SK-N-SH (cell line): ENCODE data around the gene RAPGEF3. TPM values are rescaled to one million over a fixed set of nuclear protein-coding genes. Genes with fewer than 3 reads are reported as not detected.

ENCODE experiments used
- CTCF ChIA-PET: fragments of 300-600, 350-600 bp; formaldehyde crosslinking; extraction: SDS; loops from one replicate; lab custom pipeline; 2021; lab: Yijun Ruan, JAX
- POLR2A ChIA-PET: fragments of 350-600 bp; sonication (Branson Sonifier 250); formaldehyde crosslinking; extraction: SDS; loops from one replicate; lab custom pipeline; 2020; ENCODE audit warnings: antibody characterized with exemption, inconsistent platforms; lab: Yijun Ruan, JAX
- DNase-seq: peaks from one replicate; pipeline ENCODE4 v3.0.0; 2012
- H2AFZ ChIP-seq: fragments of 200-600 bp; sonication (generic); 2 replicates; pipeline ENCODE4 v1.8.1; 2016; ENCODE audit warnings: antibody characterized with exemption, mild to moderate bottlenecking, low read depth
- H3F3A ChIP-seq: fragments of 200-600 bp; sonication (generic); replicated peaks from 2 replicates; pipeline ENCODE3; 2016; ENCODE audit warnings: antibody characterized with exemption, mild to moderate bottlenecking; ENCODE audit not compliant: insufficient read depth
- H3K27ac ChIP-seq, 2 experiments: fragments of 200-500 bp in 1 of 2; fragments of 200-600 bp in 1 of 2; sonication (Bioruptor generic) in 1 of 2; sonication (generic), shearing (Covaris generic) in 1 of 2; 2 replicates each; pipeline versions ENCODE4 v1.5.1 to v1.6.1; 2014 to 2016; ENCODE audit warnings: low read depth in 2 of 2, inconsistent platforms in 1 of 2, low read length in 1 of 2, mild to moderate bottlenecking in 1 of 2, mixed read lengths in 1 of 2
- H3K27me3 ChIP-seq: fragments of 200-600 bp; sonication (generic), shearing (Covaris generic); 2 replicates; pipeline ENCODE4 v1.6.1; 2016; ENCODE audit warnings: mixed run types; ENCODE audit not compliant: insufficient read depth
- H3K36me3 ChIP-seq, 2 experiments: fragments of 200-500 bp in 1 of 2; fragments of 200-600 bp in 1 of 2; sonication (Bioruptor generic) in 1 of 2; sonication (generic) in 1 of 2; replicated peaks in 1 of 2; 2 replicates each; pipeline versions ENCODE3 to v1.5.1; 2014 to 2016; ENCODE audit warnings: low read length in 1 of 2, mild to moderate bottlenecking in 1 of 2; ENCODE audit not compliant: insufficient read depth in 2 of 2, control insufficient read depth in 1 of 2
- H3K4me1 ChIP-seq, 2 experiments: fragments of 200-500 bp in 1 of 2; fragments of 200-600 bp in 1 of 2; sonication (Bioruptor generic) in 1 of 2; sonication (generic), shearing (Covaris generic) in 1 of 2; 2 replicates each; pipeline versions ENCODE4 v1.5.1 to v1.6.1; 2014 to 2016; ENCODE audit warnings: low read depth in 1 of 2, low read length in 1 of 2, mixed run types in 1 of 2; ENCODE audit not compliant: insufficient read depth in 2 of 2, control insufficient read depth in 1 of 2
- H3K4me2 ChIP-seq: fragments of 200-600 bp; sonication (generic), shearing (Covaris generic); 2 replicates; pipeline ENCODE4 v1.6.1; 2017; ENCODE audit warnings: mixed run types
- H3K4me3 ChIP-seq, 2 experiments: fragments of 200-500 bp in 1 of 2; fragments of 200-600 bp in 1 of 2; sonication (Bioruptor generic) in 1 of 2; sonication (generic), shearing (Covaris generic) in 1 of 2; 2 replicates each; pipeline versions ENCODE4 v1.5.1 to v1.8.1; 2014 to 2016; ENCODE audit warnings: low read depth in 2 of 2, inconsistent platforms in 1 of 2, low read length in 1 of 2, mild to moderate bottlenecking in 1 of 2, mixed read lengths in 1 of 2, moderate library complexity in 1 of 2
- H3K79me2 ChIP-seq: fragments of 200-600 bp; sonication (generic); 2 replicates; pipeline ENCODE4 v1.8.1; 2017; ENCODE audit warnings: mild to moderate bottlenecking; ENCODE audit not compliant: insufficient read depth
- H3K9ac ChIP-seq: fragments of 200-600 bp; sonication (generic); 2 replicates; pipeline ENCODE4 v1.6.1; 2017; ENCODE audit warnings: mixed run types
- H3K9me2 ChIP-seq: fragments of 200-600 bp; sonication (generic); 2 replicates; pipeline ENCODE4 v1.6.1; 2017; ENCODE audit warnings: mixed run types
- H3K9me3 ChIP-seq: fragments of 200-600 bp; sonication (generic); 2 replicates; pipeline ENCODE4 v1.6.1; 2017; ENCODE audit warnings: mixed run types, mild to moderate bottlenecking, moderate library complexity
- H4K20me1 ChIP-seq: fragments of 200-600 bp; sonication (generic); 2 replicates; pipeline ENCODE4 v1.6.1; 2017; ENCODE audit warnings: mild to moderate bottlenecking, mixed run types; ENCODE audit not compliant: insufficient read depth
- ELF1 ChIP-seq: IDR thresholded peaks from 2 replicates; pipeline ENCODE4 v1.4.0; 2012
- EP300 ChIP-seq, 2 experiments: IDR thresholded peaks; 2 replicates each; pipeline versions ENCODE4 v1.4.0 to v1.6.1; 2012; ENCODE audit warnings: borderline replicate concordance in 1 of 2, low read depth in 1 of 2, low read length in 1 of 2
- EZH2phosphoT487 ChIP-seq: fragments of 200-600 bp; sonication (generic); IDR thresholded peaks from 2 replicates; pipeline ENCODE4 v1.6.1; 2017; ENCODE audit warnings: low read depth, mixed run types, mild to moderate bottlenecking, antibody characterized with exemption, moderate library complexity, borderline replicate concordance
- FOSL2 ChIP-seq: IDR thresholded peaks from 2 replicates; pipeline ENCODE4 v1.4.0; 2012; ENCODE audit warnings: low read depth, mild to moderate bottlenecking, moderate library complexity, borderline replicate concordance
- GABPA ChIP-seq: IDR thresholded peaks from 2 replicates; pipeline ENCODE4 v1.4.0; 2012; ENCODE audit warnings: low read depth, mild to moderate bottlenecking
- GATA2 ChIP-seq: sonication (generic); formaldehyde crosslinking; IDR thresholded peaks from 2 replicates; pipeline ENCODE4 v1.5.0; 2020; ENCODE audit warnings: mild to moderate bottlenecking, missing genetic modification reagents
- JUND ChIP-seq: IDR thresholded peaks from 2 replicates; pipeline ENCODE4 v1.4.0; 2012
- MEF2A ChIP-seq: IDR thresholded peaks from 2 replicates; pipeline ENCODE4 v1.4.0; 2012; ENCODE audit warnings: low read depth, borderline replicate concordance
- NFIC ChIP-seq: IDR thresholded peaks from 2 replicates; pipeline ENCODE4 v1.4.0; 2012; ENCODE audit warnings: borderline replicate concordance
- NRF1 ChIP-seq: IDR thresholded peaks from 2 replicates; pipeline ENCODE4 v1.6.1; 2012; ENCODE audit warnings: low read depth, mild to moderate bottlenecking, low read length
- RXRA ChIP-seq: IDR thresholded peaks from 2 replicates; pipeline ENCODE4 v1.4.0; 2012; ENCODE audit warnings: low read depth, mild to moderate bottlenecking, borderline replicate concordance
- SIN3A ChIP-seq: IDR thresholded peaks from 2 replicates; pipeline ENCODE4 v1.6.1; 2012; ENCODE audit warnings: low read depth, mild to moderate bottlenecking, low read length, moderate library complexity, borderline replicate concordance
- TAF1 ChIP-seq: IDR thresholded peaks from 2 replicates; pipeline ENCODE4 v1.6.1; 2012; ENCODE audit warnings: low read depth, mild to moderate bottlenecking, low read length, moderate library complexity, borderline replicate concordance
- YY1 ChIP-seq: IDR thresholded peaks from 2 replicates; pipeline ENCODE4 v1.4.0; 2012; ENCODE audit warnings: low read depth, mild to moderate bottlenecking
- WGBS: methylation state at CpG from one replicate; pipeline ENCODE4 v1.1.6; 2017; ENCODE audit warnings: low lambda C conversion rate; 5-methylcytosine and 5-hydroxymethylcytosine counted together
- polyA plus RNA-seq, 3 experiments: library from polyadenylated mRNA; depleted of rRNA; stranded (reverse); fragments of >200 nt; gene quantifications; 2 replicates each; pipeline ENCODE4 v1.2.3, GENCODE V29; 2012
- TF ChIP-seq, protein P1 (sequence below): IDR thresholded peaks from 2 replicates; pipeline ENCODE4 v1.4.0; 2012; ENCODE audit warnings: low read depth, borderline replicate concordance
- TF ChIP-seq, protein P2 (sequence below): IDR thresholded peaks from 2 replicates; pipeline ENCODE4 v1.4.0; 2012; ENCODE audit warnings: low read depth
- TF ChIP-seq, protein P3 (sequence below): IDR thresholded peaks from 2 replicates; pipeline ENCODE4 v1.4.0; 2012; ENCODE audit warnings: low read depth, borderline replicate concordance
- TF ChIP-seq, protein P4 (sequence below): IDR thresholded peaks from 2 replicates; pipeline ENCODE4; 2012
- TF ChIP-seq, protein P5 (sequence below): fragments of 150-350 bp; IDR thresholded peaks from 2 replicates; pipeline ENCODE4 v1.6.1; 2017; ENCODE audit warnings: antibody characterized with exemption, low read length, low read depth, borderline replicate concordance
- TF ChIP-seq, protein P6 (sequence below): fragments of 200-600 bp; sonication (generic); IDR thresholded peaks from 2 replicates; pipeline ENCODE4 v1.6.1; 2017; ENCODE audit warnings: antibody characterized with exemption, mild to moderate bottlenecking, moderate library complexity

Gene RAPGEF3
- polyA plus RNA-seq, 1 of the 3 experiments (the other 2 are of a cell fraction) = 0.90 TPM

DNA sequence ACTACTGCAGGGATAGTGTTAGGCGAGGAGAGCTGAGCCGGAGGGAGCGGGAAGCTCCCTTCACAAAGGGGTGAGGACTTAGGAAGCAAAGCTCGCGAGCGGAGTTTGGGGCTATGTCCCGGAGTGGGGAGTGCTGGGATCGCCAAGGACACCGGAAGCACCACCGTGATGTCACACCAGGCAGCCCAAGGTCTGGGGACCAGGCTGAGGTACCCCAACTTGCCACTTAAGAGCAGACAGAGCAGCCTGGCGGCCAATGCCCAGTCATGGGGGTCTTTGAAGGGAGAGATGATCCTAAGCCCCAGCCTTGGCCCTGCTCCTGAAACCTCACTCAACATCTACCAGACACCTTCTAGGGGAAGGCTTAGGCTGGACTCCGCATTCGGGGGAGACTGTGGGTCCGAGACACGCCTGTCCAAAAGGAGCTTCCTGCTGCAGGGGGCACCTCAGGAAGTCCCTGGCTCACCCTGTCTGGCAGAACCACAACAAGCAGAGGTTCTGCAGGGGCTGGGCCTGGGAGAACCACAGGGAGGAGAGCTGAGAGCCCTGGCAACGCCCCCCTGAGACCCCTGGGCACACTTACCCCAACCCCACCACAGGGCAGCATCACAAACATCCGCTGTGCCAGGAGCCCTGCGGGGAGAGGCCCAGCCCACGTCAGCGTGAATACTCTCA, 32.1 kb upstream of the RAPGEF3 start (continued):
- TF ChIP-seq RXRA (no peak), NFIC (no peak), YY1 (no peak), SIN3A (no peak), NRF1 (no peak)
- TF ChIP-seq, protein P1, sequence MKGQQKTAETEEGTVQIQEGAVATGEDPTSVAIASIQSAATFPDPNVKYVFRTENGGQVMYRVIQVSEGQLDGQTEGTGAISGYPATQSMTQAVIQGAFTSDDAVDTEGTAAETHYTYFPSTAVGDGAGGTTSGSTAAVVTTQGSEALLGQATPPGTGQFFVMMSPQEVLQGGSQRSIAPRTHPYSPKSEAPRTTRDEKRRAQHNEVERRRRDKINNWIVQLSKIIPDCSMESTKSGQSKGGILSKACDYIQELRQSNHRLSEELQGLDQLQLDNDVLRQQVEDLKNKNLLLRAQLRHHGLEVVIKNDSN = no peak
- TF ChIP-seq, protein P2, sequence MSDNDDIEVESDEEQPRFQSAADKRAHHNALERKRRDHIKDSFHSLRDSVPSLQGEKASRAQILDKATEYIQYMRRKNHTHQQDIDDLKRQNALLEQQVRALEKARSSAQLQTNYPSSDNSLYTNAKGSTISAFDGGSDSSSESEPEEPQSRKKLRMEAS = no peak

DNA sequence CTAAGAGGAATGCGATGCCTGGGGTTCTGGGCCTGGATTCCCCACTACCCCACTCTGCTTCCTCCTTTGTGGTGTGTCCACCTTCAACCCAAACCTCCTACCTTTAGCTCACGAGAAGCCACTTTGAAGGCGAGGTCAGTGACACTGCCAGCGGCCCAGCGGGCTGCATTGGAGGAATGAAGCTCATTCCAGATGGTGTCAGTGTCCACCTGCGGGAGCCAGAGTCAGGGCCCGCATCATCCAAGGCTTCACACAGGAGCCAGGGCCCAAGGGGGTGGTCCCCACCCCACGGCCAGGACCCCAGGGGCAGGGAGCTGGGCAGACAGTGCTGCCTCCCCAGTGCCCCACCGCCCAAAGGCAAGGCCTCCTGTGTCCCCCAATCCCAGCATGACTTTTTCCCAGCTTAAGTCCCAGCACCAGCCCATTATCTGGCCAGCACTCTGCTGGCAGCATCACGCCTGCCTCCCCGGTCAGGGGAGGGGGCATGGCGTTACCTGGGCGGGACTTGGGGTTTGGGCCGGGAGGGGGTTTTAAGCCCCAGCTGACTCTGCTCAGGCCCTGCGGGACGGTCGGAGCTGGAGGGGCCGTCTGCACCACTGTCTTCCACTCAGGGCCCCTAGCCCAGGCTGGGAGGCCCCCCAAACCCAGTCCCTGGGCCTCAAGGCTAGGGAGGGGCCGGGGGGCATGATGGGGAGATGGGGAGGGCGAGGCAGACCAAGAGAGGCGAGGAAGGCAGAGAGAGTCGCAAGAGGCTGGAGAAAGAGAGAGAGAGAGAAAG, 31.2 kb upstream of the RAPGEF3 start:
- Histone ChIP-seq H3K27ac (no peak overlapping the region), H3K27me3 (no peaks in the 10 kb centered on the region), H3K9me3 (no peaks in the 10 kb centered on the region), H3K79me2 (no peaks in the 10 kb centered on the region), H3K4me3 (no peak overlapping the region), H2AFZ (no peak overlapping the region), H3K4me2 (no peak overlapping the region), H3K9me2 (no peaks in the 10 kb centered on the region), H3K36me3 (peaks cover 47 to 93% of the 10 kb centered on the region in 2 experiments), H3K4me1 (peaks cover 0 to 5% of the 10 kb centered on the region in 2 experiments; a peak in 1 of 4 replicates), H3K9ac (no peak overlapping the region), H3F3A (no peaks in the 10 kb centered on the region), H4K20me1 (no peaks in the 10 kb centered on the region)
- CTCF ChIA-PET = interaction anchor here (0.6 to 5.8 kb wide), 11 partner anchors 9 to 153 kb away, joined by 3 to 62 read pairs (median 7); partner anchors contain the start of gene SLC48A1
- no peak for DNase-seq
- 96% methylated on average over 19 of the region's 22 CpGs for WGBS
- TF ChIP-seq JUND = no peak
- TF ChIP-seq, protein P3, sequence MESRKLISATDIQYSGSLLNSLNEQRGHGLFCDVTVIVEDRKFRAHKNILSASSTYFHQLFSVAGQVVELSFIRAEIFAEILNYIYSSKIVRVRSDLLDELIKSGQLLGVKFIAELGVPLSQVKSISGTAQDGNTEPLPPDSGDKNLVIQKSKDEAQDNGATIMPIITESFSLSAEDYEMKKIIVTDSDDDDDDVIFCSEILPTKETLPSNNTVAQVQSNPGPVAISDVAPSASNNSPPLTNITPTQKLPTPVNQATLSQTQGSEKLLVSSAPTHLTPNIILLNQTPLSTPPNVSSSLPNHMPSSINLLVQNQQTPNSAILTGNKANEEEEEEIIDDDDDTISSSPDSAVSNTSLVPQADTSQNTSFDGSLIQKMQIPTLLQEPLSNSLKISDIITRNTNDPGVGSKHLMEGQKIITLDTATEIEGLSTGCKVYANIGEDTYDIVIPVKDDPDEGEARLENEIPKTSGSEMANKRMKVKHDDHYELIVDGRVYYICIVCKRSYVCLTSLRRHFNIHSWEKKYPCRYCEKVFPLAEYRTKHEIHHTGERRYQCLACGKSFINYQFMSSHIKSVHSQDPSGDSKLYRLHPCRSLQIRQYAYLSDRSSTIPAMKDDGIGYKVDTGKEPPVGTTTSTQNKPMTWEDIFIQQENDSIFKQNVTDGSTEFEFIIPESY = no peak
- TF ChIP-seq, protein P4, sequence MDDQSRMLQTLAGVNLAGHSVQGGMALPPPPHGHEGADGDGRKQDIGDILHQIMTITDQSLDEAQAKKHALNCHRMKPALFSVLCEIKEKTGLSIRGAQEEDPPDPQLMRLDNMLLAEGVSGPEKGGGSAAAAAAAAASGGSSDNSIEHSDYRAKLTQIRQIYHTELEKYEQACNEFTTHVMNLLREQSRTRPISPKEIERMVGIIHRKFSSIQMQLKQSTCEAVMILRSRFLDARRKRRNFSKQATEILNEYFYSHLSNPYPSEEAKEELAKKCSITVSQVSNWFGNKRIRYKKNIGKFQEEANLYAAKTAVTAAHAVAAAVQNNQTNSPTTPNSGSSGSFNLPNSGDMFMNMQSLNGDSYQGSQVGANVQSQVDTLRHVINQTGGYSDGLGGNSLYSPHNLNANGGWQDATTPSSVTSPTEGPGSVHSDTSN = no peak
- no peak for TF ChIP-seq EP300 (IDR thresholded peaks at IDR 0.05; ENCODE audit: borderline replicate concordance in 1 of 2, low read depth in 1 of 2, low read length in 1 of 2)
- no peak for TF ChIP-seq EZH2phosphoT487
- no peak for TF ChIP-seq ELF1
- TF ChIP-seq FOSL2 = no peak
- TF ChIP-seq, protein P2 = no peak
- no peak for TF ChIP-seq GATA2 (CRISPR knock-in tag)
- no peak for TF ChIP-seq RXRA
- TF ChIP-seq, protein P5, sequence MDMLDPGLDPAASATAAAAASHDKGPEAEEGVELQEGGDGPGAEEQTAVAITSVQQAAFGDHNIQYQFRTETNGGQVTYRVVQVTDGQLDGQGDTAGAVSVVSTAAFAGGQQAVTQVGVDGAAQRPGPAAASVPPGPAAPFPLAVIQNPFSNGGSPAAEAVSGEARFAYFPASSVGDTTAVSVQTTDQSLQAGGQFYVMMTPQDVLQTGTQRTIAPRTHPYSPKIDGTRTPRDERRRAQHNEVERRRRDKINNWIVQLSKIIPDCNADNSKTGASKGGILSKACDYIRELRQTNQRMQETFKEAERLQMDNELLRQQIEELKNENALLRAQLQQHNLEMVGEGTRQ = no peak
- no peak for TF ChIP-seq GABPA
- TF ChIP-seq, protein P6, sequence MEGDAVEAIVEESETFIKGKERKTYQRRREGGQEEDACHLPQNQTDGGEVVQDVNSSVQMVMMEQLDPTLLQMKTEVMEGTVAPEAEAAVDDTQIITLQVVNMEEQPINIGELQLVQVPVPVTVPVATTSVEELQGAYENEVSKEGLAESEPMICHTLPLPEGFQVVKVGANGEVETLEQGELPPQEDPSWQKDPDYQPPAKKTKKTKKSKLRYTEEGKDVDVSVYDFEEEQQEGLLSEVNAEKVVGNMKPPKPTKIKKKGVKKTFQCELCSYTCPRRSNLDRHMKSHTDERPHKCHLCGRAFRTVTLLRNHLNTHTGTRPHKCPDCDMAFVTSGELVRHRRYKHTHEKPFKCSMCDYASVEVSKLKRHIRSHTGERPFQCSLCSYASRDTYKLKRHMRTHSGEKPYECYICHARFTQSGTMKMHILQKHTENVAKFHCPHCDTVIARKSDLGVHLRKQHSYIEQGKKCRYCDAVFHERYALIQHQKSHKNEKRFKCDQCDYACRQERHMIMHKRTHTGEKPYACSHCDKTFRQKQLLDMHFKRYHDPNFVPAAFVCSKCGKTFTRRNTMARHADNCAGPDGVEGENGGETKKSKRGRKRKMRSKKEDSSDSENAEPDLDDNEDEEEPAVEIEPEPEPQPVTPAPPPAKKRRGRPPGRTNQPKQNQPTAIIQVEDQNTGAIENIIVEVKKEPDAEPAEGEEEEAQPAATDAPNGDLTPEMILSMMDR = no peak
- TF ChIP-seq MEF2A = no peak
- no peak for TF ChIP-seq TAF1
- POLR2A ChIA-PET = interaction anchor here (1.0 kb wide), 1 partner anchor 54 kb away, joined by 3 read pairs; no protein-coding TSS in a partner anchor
